HEK293T (cell line): ENCODE data around the gene DEDD2.

Experiments
- CTCF ChIA-PET: fragments of 350-600 bp; formaldehyde crosslinking; extraction: SDS; loops from one replicate; lab custom pipeline; 2021; ENCODE audit warnings: antibody characterized with exemption, inconsistent platforms; lab: Yijun Ruan, JAX
- POLR2A ChIA-PET: fragments of 350-600 bp; formaldehyde crosslinking; extraction: SDS; loops from one replicate; lab custom pipeline; 2020; ENCODE audit warnings: antibody characterized with exemption, inconsistent platforms; lab: Yijun Ruan, JAX
- DNase-seq: peaks from one replicate; pipeline ENCODE4 v3.0.0; 2012; ENCODE audit warnings: mixed read lengths; ENCODE audit errors: extremely low spot score
- ARNT ChIP-seq: fragments of 450-650 bp; IDR thresholded peaks from 2 replicates; pipeline ENCODE4 v1.6.1; 2017; ENCODE audit warnings: mild to moderate bottlenecking
- BHLHE40 ChIP-seq: fragments of 450-650 bp; IDR thresholded peaks from 2 replicates; pipeline ENCODE4 v1.6.1; 2016; ENCODE audit warnings: mild to moderate bottlenecking, moderate library complexity, borderline replicate concordance
- CTBP1 ChIP-seq: fragments of 450-650 bp; IDR thresholded peaks from 2 replicates; pipeline ENCODE4 v1.6.1; 2016; ENCODE audit warnings: borderline replicate concordance
- ELF4 ChIP-seq: fragments of 450-650 bp; IDR thresholded peaks from 2 replicates; pipeline ENCODE4 v1.6.1; 2017; ENCODE audit warnings: antibody characterized with exemption
- FOXA1 ChIP-seq: fragments of 450-650 bp; IDR thresholded peaks from 2 replicates; pipeline ENCODE4 v1.6.1; 2016; ENCODE audit warnings: mild to moderate bottlenecking
- FOXK2 ChIP-seq: fragments of 450-650 bp; IDR thresholded peaks from 2 replicates; pipeline ENCODE4 v1.6.1; 2016; ENCODE audit warnings: mild to moderate bottlenecking
- FOXM1 ChIP-seq: fragments of 450-650 bp; IDR thresholded peaks from 2 replicates; pipeline ENCODE4 v1.6.1; 2017; ENCODE audit warnings: mild to moderate bottlenecking, borderline replicate concordance
- HDGF ChIP-seq: fragments of 450-650 bp; IDR thresholded peaks from 2 replicates; pipeline ENCODE4 v1.6.1; 2017; ENCODE audit warnings: antibody characterized with exemption, borderline replicate concordance
- L3MBTL2 ChIP-seq: fragments of 450-650 bp; conservative IDR thresholded peaks from 2 replicates; pipeline ENCODE4 v1.6.1; 2016; ENCODE audit warnings: mild to moderate bottlenecking
- LEF1 ChIP-seq: fragments of 450-650 bp; IDR thresholded peaks from 2 replicates; pipeline ENCODE4 v1.6.1; 2017; ENCODE audit warnings: mild to moderate bottlenecking, borderline replicate concordance
- NFRKB ChIP-seq: fragments of 450-650 bp; IDR thresholded peaks from 2 replicates; pipeline ENCODE4 v1.6.1; 2016; ENCODE audit warnings: mild to moderate bottlenecking, moderate library complexity
- SP1 ChIP-seq: fragments of 450-650 bp; IDR thresholded peaks from 2 replicates; pipeline ENCODE4 v1.6.1; 2017
- SUZ12 ChIP-seq: fragments of 450-650 bp; IDR thresholded peaks from 2 replicates; pipeline ENCODE4 v1.6.1; 2016; ENCODE audit warnings: mild to moderate bottlenecking
- TARDBP ChIP-seq: fragments of 450-650 bp; IDR thresholded peaks from 2 replicates; pipeline ENCODE4 v1.6.1; 2016
- ZNF384 ChIP-seq: fragments of 450-650 bp; IDR thresholded peaks from 2 replicates; pipeline ENCODE4 v1.6.1; 2016
- TF ChIP-seq, protein P1 (sequence below): fragments of 450-650 bp; IDR thresholded peaks from 2 replicates; pipeline ENCODE4 v1.6.1; 2016

The DEDD2 gene

DNA sequence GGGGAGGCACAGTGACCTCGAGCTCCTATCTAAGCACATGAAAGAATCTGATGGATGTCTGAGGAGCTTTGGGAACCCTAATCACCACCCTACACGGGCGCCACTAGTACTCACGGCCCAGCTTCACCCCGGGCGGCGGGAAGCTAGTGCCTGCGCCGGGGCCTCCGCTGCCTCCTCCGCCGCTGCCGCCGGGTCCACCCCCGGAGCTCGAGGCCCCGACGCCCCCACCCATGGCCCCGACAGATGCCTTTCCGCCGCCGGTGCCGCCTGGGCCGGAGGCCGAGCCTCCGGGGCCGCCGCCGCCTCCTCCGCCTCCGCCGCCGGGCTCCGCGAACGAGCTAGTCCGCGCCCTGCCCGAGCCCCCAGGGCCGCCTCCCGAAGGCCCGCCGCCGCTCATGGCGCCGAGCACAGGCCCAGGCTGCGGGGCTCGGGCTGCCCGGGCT is 24.6 kb upstream of the DEDD2 start:
- no peak for DNase-seq
- ChIA-PET POLR2A (interaction anchor here (0.6 to 8.0 kb wide), 14 partner anchors 10 to 283 kb away, joined by 3 to 140 read pairs (median 4); partner anchors contain the start of genes DEDD2, RABAC1 and ZNF526), CTCF (interaction anchor here (1.7 kb wide), 1 partner anchor 37 kb away, joined by 10 read pairs; no protein-coding TSS in a partner anchor)
- TF ChIP-seq ARNT: 0 out of 2 replicates have a peak, but pooled peaks have one; percentile 41
- TF ChIP-seq SUZ12: no peak

DNA sequence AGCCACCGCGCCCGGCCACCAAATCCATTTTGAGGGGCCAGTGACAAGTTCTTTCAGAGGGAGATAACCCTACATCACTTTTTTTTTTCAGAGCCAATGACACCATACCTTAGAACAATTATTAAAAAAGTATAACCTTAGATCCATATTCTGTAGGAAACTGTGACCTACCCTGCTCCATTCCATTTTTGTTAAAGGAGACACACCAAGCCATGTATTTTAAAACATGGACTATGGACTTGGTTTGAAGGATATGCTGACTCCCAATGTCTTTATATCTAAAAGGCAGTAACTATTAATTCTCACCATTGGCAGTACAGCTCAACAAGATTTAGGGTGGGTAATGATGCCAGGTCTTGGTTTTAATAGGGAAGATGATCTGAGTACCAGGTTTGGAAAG is 23.8 kb upstream of the DEDD2 start:
- TF ChIP-seq FOXM1: no peak
- no peak for TF ChIP-seq FOXA1
- TF ChIP-seq ELF4: no peak
- no peak for TF ChIP-seq SP1
- no peak for TF ChIP-seq L3MBTL2
- no peak for TF ChIP-seq LEF1
- TF ChIP-seq ZNF384: no peak
- no peak for TF ChIP-seq ARNT
- TF ChIP-seq SUZ12: no peak
- no peak for TF ChIP-seq NFRKB
- TF ChIP-seq, protein P1, sequence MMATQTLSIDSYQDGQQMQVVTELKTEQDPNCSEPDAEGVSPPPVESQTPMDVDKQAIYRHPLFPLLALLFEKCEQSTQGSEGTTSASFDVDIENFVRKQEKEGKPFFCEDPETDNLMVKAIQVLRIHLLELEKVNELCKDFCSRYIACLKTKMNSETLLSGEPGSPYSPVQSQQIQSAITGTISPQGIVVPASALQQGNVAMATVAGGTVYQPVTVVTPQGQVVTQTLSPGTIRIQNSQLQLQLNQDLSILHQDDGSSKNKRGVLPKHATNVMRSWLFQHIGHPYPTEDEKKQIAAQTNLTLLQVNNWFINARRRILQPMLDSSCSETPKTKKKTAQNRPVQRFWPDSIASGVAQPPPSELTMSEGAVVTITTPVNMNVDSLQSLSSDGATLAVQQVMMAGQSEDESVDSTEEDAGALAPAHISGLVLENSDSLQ: no peak
- ChIA-PET POLR2A (interaction anchor here (0.9 to 8.0 kb wide), 4 partner anchors 14 to 39 kb away, joined by 3 to 140 read pairs (median 11); partner anchors contain the start of gene ZNF526), CTCF (no interaction called here)
- no peak for DNase-seq

DNA sequence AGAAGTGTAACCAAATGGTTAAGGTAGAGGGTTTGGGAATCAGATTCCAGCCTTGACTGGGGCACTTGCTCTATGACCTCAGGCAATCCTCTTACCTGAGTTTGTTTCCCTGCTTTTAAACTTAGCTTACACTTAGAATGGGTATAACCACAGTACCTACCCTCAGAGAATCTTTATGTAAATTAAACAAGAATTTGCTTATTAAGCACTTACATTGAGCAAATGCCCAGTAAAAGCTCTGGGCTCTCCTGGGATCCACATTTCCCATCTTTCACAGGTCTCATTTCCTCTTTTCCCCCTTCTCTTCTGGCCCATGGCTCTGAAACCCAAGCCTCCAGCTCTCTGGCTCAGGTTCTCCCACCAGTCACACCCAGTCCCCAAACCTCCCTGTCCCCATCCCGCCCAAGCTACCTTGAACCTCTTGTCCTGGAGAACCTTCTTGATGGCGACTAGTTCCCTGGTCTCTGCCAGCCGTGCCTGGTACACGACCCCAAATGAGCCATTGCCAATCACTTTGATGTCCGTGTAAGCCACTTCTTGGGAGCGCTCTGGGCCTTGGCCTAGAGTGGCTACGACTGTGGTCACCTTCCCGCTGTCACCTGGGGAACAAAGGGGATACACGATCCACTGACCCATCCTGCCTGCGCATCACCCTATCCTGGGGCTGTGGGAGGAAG is 22.2 kb upstream of the DEDD2 start:
- CTCF ChIA-PET: no interaction called here
- POLR2A ChIA-PET: interaction anchor here (0.8 to 1.3 kb wide), 3 partner anchors 9 to 40 kb away, joined by 4 to 6 read pairs (median 5); no protein-coding TSS in a partner anchor
- DNase-seq: no peak
- TF ChIP-seq FOXA1 (no peak), TARDBP (no peak), L3MBTL2 (no peak), ELF4 (no peak), BHLHE40 (no peak), NFRKB (no peak), ARNT (no peak), ZNF384 (no peak), FOXM1 (no peak), CTBP1 (no peak), SP1 (no peak), LEF1 (no peak), SUZ12 (no peak), HDGF (no peak), FOXK2 (no peak)
- TF ChIP-seq, protein P1: no peak

DNA sequence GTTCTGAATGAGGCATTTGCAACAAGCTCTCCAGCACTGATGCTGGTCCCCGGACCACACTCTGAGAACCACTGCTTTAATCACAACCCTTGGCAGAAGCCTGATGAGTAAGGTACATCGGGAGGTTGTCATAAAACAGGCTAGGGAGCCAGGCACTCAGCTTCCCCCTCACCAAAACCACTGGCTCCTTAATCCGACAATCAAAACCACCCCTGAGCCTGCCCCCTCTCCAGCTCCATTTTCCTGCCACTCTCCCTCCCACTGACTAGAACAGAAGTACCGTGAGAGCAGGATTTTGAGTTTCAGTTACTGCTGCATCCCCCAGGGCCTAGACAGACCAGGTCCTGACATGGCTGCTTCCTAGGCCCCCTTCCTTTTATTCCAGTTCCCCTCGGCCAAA is 17.7 kb upstream of the DEDD2 start:
- POLR2A ChIA-PET: interaction anchor here (1.8 to 5.2 kb wide), 2 partner anchors 9 to 14 kb away, joined by 5 to 30 read pairs; partner anchors contain the start of gene ZNF526
- CTCF ChIA-PET: interaction anchor here (0.7 kb wide), 1 partner anchor 9 kb away, joined by 5 read pairs; no protein-coding TSS in a partner anchor
- TF ChIP-seq FOXA1 (no peak), LEF1 (no peak), FOXK2 (no peak), ZNF384 (no peak), SP1 (no peak), HDGF (no peak), BHLHE40 (no peak), TARDBP (no peak), ARNT (no peak), FOXM1 (no peak), SUZ12 (no peak), ELF4 (no peak)
- TF ChIP-seq, protein P1: no peak
- DNase-seq: no peak

DNA sequence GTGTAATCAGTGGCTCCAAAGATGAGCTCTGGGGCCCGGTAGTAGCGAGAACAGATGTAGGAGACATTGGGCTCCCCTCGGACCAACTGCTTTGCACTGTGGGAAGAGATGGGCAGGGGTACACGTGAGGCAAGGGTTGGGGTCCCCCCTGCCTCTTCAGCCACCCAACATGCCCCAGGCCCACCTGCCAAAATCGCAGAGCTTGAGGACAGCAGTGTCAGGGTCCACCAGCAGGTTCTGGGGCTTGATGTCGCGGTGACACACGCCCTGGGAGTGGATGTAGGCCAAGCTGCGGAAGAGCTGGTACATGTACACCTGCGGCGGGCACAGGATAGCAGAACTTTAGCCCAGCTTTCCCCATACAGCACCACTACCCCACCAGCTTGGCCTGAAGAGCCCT is 16.9 kb upstream of the DEDD2 start:
- CTCF ChIA-PET: no interaction called here
- TF ChIP-seq FOXM1 (no peak), CTBP1 (no peak), SP1 (no peak), HDGF (no peak), SUZ12 (no peak), ARNT (no peak), BHLHE40 (no peak), TARDBP (no peak), FOXA1 (no peak), L3MBTL2 (no peak), FOXK2 (no peak)
- TF ChIP-seq, protein P1: no peak
- DNase-seq: no peak
- POLR2A ChIA-PET: interaction anchor here (1.8 to 5.2 kb wide), 3 partner anchors 8 to 14 kb away, joined by 5 to 30 read pairs (median 18); partner anchors contain the start of gene ZNF526
